HG03135 (cell line): ENCODE measurements around the gene TRIM44.
"Not testable (repeated sequence)": the region's sequence is repeated elsewhere in the genome, so short reads cannot be mapped to it uniquely, and the experiment has no call there.

Experiments
- ATAC-seq: cut with Tn5 transposase; IDR thresholded peaks from one replicate; pipeline ENCODE4 v1.9.1; 2021; ENCODE audit warnings: mild to moderate bottlenecking, moderate library complexity; ENCODE audit not compliant: unreplicated experiment

The TRIM44 gene

DNA sequence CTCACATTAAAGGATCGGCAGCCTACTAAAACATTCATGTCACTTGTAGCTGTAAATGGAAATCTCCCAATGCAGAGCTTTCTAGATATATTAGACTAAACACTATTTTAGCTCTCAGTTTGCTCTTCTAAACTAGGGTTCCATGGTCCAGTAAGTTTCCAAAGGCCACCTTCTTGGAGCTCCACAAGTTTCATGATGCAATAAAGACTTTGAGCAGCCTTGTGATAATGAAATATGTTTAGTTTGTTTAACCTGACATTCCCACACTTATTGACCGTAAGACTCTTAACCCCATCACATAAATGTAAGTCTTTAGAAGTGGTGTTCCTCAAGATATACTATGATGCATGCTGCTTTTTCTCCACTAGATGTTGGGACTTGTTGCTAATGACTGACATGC, 87.7 kb downstream of the TRIM44 start:
- ATAC-seq, result no peak

DNA sequence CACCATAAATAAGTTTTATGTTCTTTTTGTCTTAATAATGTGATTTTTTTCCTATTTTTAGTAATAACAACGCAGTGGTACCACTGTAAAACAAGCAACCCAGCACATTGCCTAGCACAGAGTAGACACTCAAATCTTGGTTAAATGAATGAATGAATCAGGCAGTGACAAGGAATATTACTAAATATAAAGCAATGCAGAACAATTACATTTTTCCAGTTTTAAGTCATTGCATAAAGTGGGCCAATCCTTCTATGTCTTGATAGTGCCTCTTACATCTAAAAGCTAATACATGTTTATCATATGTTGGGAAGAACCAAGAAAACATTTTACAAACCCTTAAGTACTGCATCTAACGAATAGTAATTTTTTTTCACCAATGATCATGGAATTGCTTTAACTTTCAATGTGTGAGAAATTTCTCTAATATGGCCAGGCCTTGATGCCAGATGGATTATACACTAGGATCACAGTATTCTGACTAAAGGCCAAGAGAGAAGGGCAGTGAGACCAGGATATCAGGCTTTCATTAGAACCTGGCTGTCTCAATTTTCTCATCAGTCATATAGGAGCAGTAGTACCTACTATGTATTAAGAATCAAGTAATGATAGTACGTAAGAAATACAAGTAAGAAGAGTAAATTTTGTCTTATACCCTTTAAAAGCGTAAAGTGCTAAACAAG, 88.5 kb downstream of the TRIM44 start:
- ATAC-seq, result no peak

DNA sequence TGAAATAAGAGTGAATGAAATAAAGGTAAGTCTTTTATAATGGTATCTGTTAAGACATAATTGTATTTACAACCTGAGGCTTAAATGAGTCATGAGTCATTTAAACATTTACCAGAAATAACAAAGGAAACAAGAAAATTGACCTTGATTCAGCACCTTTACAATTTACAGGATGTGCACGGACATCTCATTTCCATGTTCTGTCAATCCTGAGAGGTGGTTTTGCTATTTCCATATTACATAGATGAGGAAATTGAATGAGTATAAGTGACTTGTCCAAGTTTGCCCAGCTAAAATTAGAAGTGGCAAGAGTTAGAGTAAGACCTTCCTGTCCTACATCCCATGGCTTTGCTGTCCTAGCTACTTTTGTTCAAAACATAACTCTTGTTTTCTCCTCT, 89.1 kb downstream of the TRIM44 start:
- ATAC-seq, result no peak

DNA sequence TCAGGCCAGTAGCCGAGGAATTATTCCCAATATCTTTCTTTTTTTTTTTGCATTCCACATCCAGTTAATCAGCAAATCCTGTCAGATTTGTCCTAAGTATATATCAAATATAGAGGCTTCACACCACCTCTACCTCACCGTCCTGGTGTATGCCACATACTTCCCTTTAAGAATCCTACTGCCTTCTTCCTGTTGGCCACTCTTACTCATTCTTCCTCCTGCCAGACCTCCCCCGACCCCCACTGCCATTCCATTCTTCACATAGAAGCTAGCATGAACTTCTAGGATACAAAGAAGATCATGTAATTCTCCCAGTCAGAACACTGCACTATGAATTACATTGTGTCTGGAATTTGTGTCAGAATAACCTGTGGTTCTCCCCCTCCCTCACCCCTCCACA, 89.5 kb downstream of the TRIM44 start:
- ATAC-seq, result no peak

DNA sequence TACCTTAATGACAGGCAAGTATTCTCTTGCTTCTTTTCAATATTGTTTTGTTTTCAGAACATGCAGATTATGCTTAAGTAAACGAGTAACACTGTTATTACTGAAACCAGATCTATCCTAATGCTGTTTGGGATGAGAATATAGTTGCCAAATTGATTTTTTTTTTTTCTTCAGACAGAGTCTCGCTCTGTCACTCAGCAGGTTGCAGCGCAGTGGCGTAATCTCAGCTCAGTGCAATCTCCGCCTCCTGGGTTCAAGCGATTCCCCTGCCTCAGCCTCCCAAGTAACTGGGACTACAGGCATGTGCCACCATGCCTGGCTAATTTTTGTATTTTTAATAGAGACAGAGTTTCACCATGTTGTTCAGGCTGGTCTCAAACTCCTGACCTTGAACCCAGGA, 91.0 kb downstream of the TRIM44 start:
- not testable (repeated sequence) for ATAC-seq

DNA sequence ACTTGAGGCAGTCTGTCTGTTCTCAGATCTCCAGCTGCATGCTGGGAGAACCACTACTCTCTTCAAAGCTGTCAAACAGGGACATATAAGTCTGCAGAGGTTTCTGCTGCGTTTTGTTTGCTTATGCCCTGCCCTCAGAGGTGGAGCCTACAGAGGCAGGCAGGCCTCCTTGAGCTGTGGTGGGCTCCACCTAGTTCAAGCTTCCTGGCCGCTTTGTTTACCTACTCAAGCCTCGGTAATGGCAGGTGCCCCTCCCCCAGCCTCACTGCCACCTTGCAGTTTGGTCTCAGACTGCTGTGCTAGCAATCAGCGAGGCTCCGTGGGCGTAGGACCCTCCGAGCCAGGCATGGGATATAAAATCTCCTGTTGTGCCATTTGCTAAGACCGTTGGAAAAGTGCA, 97.4 kb downstream of the TRIM44 start:
- not testable (repeated sequence) for ATAC-seq

DNA sequence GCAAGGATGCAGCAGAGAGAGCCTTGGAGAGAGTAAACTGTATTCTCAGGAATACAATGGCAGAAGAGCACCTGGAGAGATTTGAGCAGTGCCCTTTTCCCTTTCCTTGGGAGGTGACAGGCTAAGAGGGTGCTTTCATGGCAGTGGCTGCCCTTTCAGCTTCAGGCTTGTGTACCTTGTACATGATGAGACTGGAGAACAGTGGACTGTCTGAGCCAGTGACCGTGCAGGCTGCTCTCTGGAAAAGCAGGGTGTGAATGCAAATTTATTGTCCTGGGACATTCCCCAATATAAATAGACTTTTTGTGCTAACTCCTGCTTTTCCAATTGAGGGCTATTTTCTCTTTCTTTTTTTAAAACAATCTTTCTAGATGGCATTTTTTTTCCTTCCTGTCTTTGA, 99.3 kb downstream of the TRIM44 start:
- no peak for ATAC-seq

DNA sequence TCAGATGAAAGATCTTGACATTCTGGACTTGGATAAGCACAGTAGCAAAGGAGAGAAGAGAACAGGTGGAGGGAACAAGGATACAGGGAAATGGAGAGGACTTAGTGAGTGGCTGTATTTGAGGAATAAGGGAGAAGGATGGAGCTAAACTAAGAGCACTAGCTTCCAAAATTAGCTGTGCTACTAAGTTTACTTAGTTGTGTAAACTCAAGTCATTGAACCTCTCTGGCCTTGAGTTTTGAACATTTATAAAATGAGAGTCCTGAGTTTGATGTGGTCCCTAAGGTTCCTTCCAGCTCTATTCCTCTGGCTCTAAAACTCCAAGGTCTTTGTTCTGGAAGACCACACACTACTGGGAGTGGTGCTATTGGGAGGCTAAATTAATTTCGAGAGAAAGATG, 100.7 kb downstream of the TRIM44 start:
- no peak for ATAC-seq

DNA sequence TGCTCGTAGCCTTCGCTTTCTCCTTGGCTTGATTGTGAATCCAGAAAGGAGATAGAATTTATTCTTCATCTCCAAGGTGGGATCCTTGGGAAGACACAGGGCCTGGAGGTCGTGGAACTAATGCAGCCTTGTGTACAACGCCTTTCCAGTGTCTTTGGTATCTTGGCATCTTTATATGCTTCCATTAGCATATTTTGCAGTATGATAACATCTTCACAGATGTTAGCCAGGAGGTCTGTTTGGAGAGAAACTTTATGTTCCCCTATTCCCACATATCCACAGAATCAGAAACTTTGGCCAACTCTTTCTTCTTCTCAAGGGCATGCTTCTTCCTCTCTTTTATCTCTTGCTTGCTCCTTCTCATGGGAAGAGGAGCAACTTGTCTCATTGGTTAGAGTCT, 101.2 kb downstream of the TRIM44 start:
- no peak for ATAC-seq

DNA sequence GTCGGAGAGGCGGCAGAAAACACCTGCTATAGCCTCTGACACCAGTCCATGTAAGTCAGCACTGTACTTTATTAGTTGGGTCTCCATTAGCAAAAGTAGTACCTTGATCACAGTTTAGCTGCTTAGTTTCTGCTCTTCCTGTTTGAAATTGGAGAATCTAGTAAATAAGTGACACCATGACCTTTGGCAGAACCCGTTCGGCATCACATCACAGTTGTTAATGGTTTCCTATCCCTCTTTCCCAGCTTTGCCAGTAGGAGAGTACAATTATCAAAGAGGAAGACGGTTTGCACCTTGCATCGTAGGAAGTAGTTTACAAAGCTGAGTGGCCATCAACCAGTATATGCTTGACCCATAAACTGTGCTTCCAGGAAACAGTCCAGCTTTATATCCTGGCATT, 101.8 kb downstream of the TRIM44 start:
- ATAC-seq, result no peak

DNA sequence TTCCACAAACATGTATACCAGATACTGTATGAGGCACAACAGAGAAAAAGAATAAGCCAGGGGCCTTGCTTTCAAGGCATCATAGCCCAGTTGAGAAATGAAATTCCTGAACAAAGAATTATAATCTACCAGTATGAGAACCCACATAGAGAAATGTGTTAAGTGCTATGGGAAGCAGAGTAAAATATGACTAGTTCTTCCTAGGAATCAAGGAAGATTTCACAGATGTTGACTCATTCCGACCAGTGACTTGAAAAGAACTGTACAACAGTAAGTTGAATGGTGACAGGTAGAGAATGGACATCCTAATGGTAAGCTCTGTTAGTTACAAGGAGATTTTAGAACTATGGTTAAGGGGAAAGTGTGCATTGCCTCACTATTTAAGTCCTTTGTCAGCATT, 102.6 kb downstream of the TRIM44 start:
- ATAC-seq, result no peak

DNA sequence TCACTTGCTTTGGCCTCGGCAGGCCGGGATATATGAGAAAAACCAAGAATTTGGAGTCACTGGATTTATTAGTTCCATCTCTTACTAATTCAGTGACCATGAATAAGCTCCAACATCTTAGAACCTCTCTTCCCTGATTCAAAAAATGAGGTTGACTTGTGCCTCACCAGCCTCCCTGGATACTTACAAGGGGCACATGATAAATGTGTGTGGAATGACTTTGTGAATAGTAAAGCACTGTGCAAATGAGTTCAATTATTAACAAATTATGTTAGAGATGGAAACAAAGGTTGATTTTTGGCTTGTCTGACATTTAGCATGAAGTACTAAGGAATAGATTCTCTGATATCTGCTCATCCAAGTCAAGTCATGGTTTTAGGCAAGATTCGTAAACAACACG, 104.1 kb downstream of the TRIM44 start:
- no peak for ATAC-seq

DNA sequence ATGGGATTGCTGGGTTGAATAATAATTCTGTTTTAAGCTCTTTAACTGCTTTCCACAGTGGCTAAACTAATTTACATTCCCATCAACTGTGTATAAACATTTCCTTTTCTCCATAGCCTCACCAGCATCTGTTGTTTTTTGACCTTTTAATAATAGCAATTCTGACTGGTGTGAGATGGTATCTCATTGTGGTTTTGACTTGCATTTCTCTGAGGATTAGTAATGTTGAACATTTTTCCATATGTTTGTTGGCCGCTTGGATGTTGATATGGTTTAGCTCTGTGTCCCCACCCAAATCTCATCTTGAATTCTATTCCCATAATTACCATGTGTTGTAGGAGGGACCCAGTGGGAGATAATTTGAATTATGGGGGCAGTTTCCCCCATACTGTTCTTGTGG, 107.8 kb downstream of the TRIM44 start:
- ATAC-seq, result not testable (repeated sequence)

DNA sequence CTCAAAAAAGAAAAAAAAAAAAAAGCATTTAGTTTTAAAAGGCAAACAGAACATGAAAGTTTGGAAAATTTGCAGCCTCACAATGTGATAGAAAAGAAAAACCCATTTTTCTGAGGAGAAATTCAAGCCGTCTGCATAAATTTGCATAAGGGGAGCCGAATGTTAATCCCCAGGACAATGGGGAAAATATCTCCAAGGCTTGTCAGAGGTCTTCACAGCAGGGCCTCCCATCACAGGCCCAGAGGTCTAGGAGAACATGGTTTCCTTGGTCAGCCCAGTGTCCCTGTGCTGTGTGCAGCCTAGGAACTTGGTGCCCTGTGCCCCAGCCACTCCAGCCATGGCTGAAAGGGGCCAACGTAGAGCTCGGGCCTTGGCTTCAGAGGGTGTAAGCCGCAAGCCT, 109.1 kb downstream of the TRIM44 start:
- no peak for ATAC-seq

DNA sequence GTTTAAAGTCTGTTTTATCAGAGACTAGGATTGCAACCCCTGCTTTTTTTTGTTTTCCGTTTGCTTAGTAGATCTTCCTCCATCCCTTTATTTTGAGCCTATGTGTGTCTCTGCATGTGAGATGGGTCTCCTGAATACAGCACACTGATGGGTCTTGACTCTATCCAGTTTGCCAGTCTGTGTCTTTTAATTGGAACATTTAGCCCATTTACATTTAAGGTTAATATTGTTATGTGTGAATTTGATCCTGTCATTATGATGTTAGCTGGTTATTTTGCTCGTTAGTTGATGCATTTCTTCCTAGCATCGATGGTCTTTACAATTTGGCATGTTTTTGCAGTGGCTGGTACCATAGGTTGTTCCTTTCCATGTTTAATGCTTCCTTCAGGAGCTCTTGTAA, 114.7 kb downstream of the TRIM44 start:
- not testable (repeated sequence) for ATAC-seq

DNA sequence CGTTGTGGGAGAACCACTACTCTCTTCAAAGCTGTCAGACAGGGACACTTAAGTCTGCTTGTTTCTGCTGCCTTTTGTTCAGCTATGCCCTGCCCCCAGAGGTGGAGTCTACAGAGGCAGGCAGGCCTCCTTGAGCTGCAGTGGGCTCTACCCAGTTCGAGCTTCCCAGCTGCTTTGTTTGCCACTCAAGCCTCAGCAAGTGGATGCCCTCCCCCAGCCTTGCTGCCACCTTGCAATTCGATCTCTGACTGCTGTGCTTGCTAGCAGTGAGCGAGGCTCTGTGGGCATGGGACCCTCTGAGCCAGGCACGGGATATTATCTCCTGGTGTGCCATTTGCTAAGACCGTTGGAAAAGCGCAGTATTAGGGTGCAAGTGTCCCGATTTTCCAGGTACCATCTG, 116.4 kb downstream of the TRIM44 start:
- not testable (repeated sequence) for ATAC-seq

DNA sequence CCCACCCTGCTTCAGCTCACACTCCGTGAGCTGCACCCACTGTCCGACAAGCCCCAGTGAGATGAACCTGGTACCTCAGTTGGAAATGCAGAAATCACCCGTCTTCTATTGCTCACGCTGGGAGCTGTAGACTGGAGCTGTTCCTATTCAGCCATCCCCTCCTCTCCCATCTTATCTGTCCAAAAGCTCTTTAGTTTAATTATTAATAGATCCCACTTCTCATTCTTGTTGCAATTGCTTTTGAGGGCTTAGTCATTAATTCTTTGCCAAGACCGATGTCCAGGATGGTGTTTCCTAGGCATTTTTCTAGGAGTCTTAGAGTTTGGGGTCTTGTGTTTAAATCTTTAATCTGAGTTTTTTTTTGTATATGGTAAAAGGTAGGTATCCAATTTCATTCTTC, 116.8 kb downstream of the TRIM44 start:
- ATAC-seq, result no peak

DNA sequence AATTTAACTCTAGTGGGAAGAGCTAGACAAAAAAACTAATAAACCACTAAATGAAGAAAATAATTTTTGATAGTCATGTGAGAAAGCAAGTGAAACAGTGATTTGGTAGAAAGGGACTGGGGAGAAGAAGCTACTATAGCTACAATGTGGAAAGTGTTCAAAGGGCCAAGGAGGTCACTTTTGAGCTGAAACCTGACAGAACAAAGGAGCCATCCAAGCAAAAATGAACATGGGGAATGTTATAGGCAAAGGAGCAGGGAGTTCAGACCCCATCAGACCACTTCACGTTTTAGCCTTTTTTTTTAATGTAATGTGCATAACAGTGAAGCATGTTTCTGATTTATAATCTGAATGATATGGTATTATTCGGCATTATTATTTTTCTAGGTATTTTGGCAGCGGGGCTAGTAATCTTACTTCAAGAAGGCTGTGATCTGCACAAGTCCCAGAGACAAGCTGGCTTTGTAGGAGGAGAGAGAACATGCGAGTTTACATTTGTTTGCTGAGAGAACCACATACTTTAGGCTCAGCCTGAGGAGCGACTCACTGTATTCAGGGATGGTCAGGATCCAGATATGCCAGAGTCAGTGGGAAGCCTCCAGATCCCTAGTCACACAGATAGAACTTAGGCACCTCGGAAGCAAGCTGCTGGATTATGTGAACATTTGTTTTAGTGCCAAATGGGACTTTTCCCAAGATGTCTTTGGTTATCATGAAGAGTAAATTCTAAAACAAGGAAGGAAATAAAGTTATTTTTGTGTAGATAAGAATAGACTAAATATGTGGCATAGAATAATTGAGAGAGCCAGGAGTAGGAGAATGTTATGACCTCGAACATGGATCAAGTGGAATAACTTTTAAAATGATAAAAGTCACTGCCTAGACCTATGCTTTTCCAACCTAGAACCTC, 118.6 kb downstream of the TRIM44 start:
- ATAC-seq, result no peak

DNA sequence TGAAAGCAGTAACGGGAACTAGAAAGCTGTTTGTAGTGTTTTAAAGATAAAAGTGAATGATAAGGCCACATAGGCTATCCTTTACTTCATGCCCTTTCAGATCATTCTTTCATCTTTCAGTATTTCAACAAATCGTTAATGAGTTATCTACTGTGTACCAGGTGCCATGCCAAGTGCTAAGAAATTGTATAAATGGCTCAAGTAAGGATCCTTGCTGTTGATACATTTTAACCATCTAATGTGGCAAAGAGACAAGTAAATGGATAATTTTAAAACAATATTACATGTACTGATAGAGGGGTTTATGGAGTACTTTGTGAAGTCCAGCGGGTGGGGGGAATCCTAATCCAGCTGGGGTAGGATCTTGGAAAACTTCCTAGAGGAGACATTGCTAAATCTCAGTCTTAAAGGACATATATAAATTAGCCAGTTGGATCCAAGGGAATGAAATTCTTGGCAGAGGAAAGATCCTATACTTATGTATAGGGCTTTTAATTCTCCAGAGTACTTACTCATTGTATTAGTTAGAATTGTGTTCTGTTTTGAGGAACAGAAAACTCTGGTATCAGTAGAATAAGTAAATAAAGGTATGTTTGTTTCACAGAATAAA, 119.4 kb downstream of the TRIM44 start:
- ATAC-seq, result no peak

DNA sequence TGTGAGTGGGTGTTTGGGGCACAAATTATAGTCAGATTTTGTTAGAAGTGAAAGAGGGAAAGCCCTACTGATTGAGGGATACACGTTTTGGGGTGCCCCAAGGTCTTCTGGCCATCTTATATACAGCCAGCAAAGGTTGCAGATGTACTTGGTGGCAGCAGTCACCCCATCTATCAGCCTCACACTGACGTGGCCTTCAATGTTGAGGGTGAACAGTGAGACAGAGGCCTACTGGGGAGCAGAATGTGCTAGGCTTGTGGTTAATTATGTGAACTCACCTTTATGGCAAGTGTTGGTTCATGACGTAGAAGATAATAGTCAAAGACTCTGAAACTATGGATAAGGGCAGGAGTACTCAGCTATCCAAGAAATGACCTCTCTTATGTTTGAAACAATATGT, 121.2 kb downstream of the TRIM44 start:
- ATAC-seq, result no peak

DNA sequence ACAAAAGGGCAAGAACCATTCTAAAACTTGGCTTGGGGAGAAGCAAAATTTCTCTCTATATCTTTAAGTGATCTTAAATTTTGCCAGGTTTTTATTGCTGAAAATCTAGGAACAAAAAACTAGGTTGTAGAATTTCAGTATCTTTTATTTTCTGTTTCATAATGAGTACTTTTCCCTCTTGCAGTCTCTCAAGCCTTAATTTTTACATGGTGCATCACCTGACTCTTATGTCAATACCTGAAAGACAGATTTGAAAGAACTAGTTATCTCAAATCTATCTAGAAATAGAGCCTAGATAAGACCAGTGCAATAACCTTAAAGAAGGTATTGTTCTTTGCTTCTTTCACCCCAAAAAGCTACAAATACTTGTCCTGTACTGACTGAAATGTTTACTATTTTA, 122.1 kb downstream of the TRIM44 start:
- ATAC-seq, result peak; percentile 47
